ENCODE results near the gene NAIF1. TPM values are rescaled to one million over a fixed set of nuclear protein-coding genes. Genes with fewer than 3 reads are reported as not detected.

The NAIF1 gene
- total RNA-seq, 1 donor from 2014 or later, result 8.8 TPM

DNA sequence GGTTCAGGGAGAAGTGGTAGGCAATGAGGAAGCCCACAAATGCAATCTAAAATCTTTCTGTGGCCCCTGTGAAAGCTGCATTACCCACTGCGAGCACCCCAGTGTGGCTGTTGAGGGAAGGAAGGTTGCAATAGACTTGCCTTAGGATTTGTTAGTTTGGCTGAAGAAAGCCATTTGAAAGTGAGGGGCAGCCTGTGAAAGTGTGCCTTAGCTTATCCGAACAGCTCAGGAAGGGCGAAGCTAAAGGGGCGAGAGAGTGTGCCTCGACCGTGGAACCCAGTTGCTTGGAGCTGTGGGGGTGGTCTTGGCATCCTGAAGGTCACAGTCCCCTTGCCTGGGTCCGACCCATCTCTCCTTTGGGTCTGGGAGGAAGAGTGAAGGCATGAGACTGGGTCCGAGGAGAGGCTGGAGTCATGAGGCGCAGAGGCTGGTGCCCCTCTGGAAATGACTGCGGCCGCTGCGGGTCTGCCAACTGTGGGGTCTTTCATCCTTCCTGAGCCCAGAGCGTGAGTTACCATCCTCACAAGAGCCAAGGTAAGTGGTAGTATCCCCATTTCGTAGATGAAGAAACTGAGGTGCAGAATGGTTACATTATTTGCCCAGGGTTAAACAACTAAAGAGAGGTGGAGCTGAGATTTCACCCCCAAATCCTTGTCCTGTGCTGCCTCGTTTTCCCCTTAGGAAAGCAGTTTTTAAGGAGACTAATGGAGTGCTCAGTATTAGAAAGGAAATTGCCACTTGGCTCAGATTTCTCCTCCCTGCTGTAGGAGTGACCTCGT, 25.3 kb upstream of the NAIF1 start:
- TF ChIP-seq, protein P1, sequence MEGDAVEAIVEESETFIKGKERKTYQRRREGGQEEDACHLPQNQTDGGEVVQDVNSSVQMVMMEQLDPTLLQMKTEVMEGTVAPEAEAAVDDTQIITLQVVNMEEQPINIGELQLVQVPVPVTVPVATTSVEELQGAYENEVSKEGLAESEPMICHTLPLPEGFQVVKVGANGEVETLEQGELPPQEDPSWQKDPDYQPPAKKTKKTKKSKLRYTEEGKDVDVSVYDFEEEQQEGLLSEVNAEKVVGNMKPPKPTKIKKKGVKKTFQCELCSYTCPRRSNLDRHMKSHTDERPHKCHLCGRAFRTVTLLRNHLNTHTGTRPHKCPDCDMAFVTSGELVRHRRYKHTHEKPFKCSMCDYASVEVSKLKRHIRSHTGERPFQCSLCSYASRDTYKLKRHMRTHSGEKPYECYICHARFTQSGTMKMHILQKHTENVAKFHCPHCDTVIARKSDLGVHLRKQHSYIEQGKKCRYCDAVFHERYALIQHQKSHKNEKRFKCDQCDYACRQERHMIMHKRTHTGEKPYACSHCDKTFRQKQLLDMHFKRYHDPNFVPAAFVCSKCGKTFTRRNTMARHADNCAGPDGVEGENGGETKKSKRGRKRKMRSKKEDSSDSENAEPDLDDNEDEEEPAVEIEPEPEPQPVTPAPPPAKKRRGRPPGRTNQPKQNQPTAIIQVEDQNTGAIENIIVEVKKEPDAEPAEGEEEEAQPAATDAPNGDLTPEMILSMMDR (IDR thresholded peaks at IDR 0.05), result no peak

DNA sequence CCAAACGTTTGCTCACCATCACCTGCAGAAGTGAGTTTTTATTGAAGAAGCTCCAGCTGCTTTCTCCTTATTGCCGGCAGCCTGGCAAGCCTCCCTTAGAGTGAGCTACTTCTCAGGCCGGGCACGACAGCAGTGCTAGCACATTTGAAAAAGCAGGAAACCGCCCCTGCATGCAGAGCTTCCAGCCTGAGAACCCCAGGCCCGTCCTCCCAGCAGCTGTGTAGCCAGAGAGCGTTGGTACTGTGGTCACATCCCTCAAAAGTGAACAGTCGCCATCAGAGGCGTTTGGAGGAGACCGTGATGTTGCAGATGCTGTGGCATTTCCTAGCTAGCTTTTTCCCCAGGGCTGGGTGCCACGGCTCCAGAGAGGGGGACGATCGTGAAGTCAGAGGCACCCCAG, 24.5 kb upstream of the NAIF1 start:
- DNase-seq (ENCODE audit: low spot score), result no peak
- H3K4me1 Mint-ChIP-seq (ENCODE audit: low read depth), result peaks cover 37% of the 10 kb centered on the region
- no peaks in the 10 kb centered on the region for H3K9me3 Mint-ChIP-seq (ENCODE audit: low read depth)
- peak overlapping the region; percentile 71 for H3K27ac Mint-ChIP-seq (ENCODE audit: unreplicated experiment)
- H3K4me3 Mint-ChIP-seq (ENCODE audit: unreplicated experiment), result peak overlapping the region; percentile 42
- H3K36me3 Mint-ChIP-seq (ENCODE audit: low read depth), result no peaks in the 10 kb centered on the region
- TF ChIP-seq, protein P1 (IDR thresholded peaks at IDR 0.05), result no peak
- no peaks in the 10 kb centered on the region for H3K27me3 Mint-ChIP-seq (ENCODE audit: low read depth)

More for the DNA sequence above, 25.3 kb upstream of the NAIF1 start:
- DNase-seq (ENCODE audit: low spot score), result no peak
- peak overlapping the region; percentile 99 for H3K27ac Mint-ChIP-seq (ENCODE audit: unreplicated experiment)
- H3K27me3 Mint-ChIP-seq (ENCODE audit: low read depth), result no peaks in the 10 kb centered on the region
- peaks cover 38% of the 10 kb centered on the region for H3K4me1 Mint-ChIP-seq (ENCODE audit: low read depth)
- no peaks in the 10 kb centered on the region for H3K36me3 Mint-ChIP-seq (ENCODE audit: low read depth)
- no peak overlapping the region for H3K4me3 Mint-ChIP-seq (ENCODE audit: unreplicated experiment)
- H3K9me3 Mint-ChIP-seq (ENCODE audit: low read depth), result no peaks in the 10 kb centered on the region

DNA sequence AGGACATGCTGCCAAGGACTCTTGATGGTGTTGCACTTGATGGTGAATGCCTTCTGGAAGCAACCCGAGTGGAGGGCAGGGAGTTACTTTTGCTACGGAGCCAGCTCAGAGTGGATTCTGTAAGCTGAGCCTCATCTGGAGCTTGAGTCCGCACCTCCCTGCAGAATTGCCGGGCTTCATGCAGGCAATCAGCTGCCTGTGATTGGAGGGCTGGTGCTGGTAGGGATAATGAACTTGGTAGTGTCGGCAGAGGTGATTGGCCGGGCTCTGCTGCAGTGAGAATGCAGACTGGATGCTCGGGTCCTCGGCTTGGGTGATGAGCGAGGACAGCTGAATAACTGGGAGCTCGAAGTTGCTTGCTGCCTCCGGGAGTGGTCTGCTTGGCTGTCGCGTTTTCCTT, 24.0 kb upstream of the NAIF1 start:
- TF ChIP-seq, protein P1 (IDR thresholded peaks at IDR 0.05), result no peak
- no peaks in the 10 kb centered on the region for H3K36me3 Mint-ChIP-seq (ENCODE audit: low read depth)
- peak overlapping the region; percentile 51 for H3K27ac Mint-ChIP-seq (ENCODE audit: unreplicated experiment)
- H3K9me3 Mint-ChIP-seq (ENCODE audit: low read depth), result no peaks in the 10 kb centered on the region
- peak overlapping the region; percentile 4 for H3K4me3 Mint-ChIP-seq (ENCODE audit: unreplicated experiment)
- H3K4me1 Mint-ChIP-seq (ENCODE audit: low read depth), result peaks cover 37% of the 10 kb centered on the region
- no peak for DNase-seq (ENCODE audit: low spot score)
- H3K27me3 Mint-ChIP-seq (ENCODE audit: low read depth), result no peaks in the 10 kb centered on the region

DNA sequence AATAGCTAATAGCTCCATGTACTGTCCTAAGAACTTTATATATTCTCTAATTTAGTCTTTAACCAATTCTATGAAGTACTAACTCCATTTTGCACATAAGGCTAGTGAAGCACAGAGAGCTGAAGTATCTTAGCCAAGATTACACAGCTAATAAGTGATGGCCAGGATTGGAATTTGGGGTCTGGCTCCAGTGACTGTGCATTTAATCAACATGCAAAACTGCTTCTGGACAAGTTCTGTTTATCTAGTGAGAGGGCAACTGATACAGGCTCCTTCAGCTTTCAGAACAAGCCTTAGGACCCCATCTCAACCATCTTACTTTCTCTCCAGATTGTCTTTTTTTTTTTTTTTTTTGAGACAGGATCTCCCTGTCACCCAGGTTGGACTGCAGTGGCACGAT, 22.2 kb upstream of the NAIF1 start:
- Mint-ChIP-seq H3K27me3 (ENCODE audit: low read depth) (no peaks in the 10 kb centered on the region), H3K4me3 (ENCODE audit: unreplicated experiment) (no peak overlapping the region), H3K9me3 (ENCODE audit: low read depth) (no peaks in the 10 kb centered on the region), H3K27ac (ENCODE audit: unreplicated experiment) (no peak overlapping the region), H3K4me1 (ENCODE audit: low read depth) (peaks cover 35% of the 10 kb centered on the region), H3K36me3 (ENCODE audit: low read depth) (no peaks in the 10 kb centered on the region)
- DNase-seq (ENCODE audit: low spot score), result no peak
- TF ChIP-seq, protein P1 (IDR thresholded peaks at IDR 0.05), result no peak

DNA sequence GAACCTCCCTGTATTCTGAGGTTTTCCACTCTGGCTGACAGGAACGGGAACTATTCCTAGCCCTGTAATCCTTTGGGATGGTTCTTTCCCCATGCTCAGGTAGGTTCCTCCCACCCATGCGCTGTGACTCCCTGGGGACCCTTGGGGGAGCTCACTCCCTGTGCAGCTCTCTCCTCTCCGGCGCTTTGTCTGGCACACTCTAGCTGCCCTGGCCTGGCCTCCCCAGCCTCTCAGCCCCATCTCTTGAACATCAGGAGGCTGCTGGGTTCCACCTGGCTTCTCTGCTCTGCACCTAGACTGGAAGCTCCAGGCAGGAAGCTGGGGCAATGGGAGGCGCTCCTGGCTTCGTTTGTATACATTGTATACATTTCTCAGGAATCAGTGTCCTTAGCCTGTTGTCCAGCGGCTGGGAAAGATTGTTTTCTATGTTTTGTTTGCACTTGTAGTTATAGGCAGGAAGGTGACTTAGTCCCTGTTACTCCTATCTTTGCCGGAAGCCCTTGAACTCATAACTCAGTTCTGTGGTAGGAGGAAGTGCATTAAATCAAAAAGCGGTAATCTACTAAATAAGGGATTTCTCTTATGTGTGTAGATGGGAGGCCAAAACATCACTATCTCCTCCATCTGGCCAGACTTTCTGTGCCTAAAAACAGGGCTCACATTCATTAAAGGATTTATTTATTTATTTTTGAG, 21.3 kb upstream of the NAIF1 start:
- H3K27ac Mint-ChIP-seq (ENCODE audit: unreplicated experiment), result no peak overlapping the region
- H3K27me3 Mint-ChIP-seq (ENCODE audit: low read depth), result no peaks in the 10 kb centered on the region
- no peak overlapping the region for H3K4me3 Mint-ChIP-seq (ENCODE audit: unreplicated experiment)
- H3K9me3 Mint-ChIP-seq (ENCODE audit: low read depth), result no peaks in the 10 kb centered on the region
- H3K4me1 Mint-ChIP-seq (ENCODE audit: low read depth), result peaks cover 31% of the 10 kb centered on the region
- DNase-seq (ENCODE audit: low spot score), result no peak
- TF ChIP-seq, protein P1 (IDR thresholded peaks at IDR 0.05), result no peak
- H3K36me3 Mint-ChIP-seq (ENCODE audit: low read depth), result no peaks in the 10 kb centered on the region

All from chondrocyte (in vitro differentiated cells).